HepG2 (cell line): ENCODE data around the gene FAIM2. TPM values are rescaled to one million over a fixed set of nuclear protein-coding genes. Genes with fewer than 3 reads are reported as not detected.

Experiments used
- ATAC-seq: fragments of 200-7000 bp; cut with Tn5 transposase; 3 replicates; pipeline ENCODE4 v1.9.1; 2020; ENCODE audit warnings: mild to moderate bottlenecking, moderate library complexity
- BruUV-seq: library from RNA; stranded (reverse); fragments of 400-500 nt; replicated peaks from 2 replicates; lab custom pipeline; 2021; lab: Mats Ljungman, UMichigan
- CTCF ChIA-PET: fragments of 300-600 bp; formaldehyde crosslinking; extraction: SDS; loops from one replicate; lab custom pipeline; 2021; ENCODE audit warnings: low total read pairs, inconsistent platforms, low intra/inter-chr PET ratio; lab: Yijun Ruan, JAX
- POLR2A ChIA-PET: fragments of 350-600 bp; sonication (Branson Sonifier 250); formaldehyde crosslinking; loops from one replicate; lab custom pipeline; 2020; ENCODE audit warnings: antibody characterized with exemption, inconsistent platforms; lab: Yijun Ruan, JAX
- DNase-seq: peaks from one replicate; pipeline ENCODE4 v3.0.0-alpha.2; 2015; ENCODE audit warnings: low spot score
- FAIRE-seq: peaks from 3 replicates; lab custom pipeline; 2011; peaks lifted over from hg19 to GRCh38; lab: Jason Lieb, UNC
- H2AFZ ChIP-seq: one replicate; pipeline ENCODE4 v1.6.1; 2011; ENCODE audit warnings: low read length, inconsistent platforms
- H3K27ac ChIP-seq: fragments of 300-600 bp; 3 replicates; pipeline ENCODE4 v1.8.0; 2011; ENCODE audit warnings: mixed run types, mild to moderate bottlenecking, mixed read lengths, low read length, inconsistent platforms; ENCODE audit not compliant: insufficient read depth; ENCODE audit errors: extremely low read length
- H3K27me3 ChIP-seq, 2 experiments: fragments of 200-600 bp in 1 of 2; 2 replicates in 1 of 2; 3 replicates in 1 of 2; pipeline versions ENCODE4 v1.6.0 to v1.8.0; 2011; ENCODE audit warnings: low read length in 2 of 2, mild to moderate bottlenecking in 2 of 2, moderate library complexity in 2 of 2, inconsistent platforms in 1 of 2; ENCODE audit not compliant: insufficient read depth in 2 of 2, control insufficient read depth in 1 of 2
- H3K36me3 ChIP-seq, 2 experiments: fragments of 200-600 bp in 1 of 2; replicated peaks in 1 of 2; 2 replicates in 1 of 2; 3 replicates in 1 of 2; pipeline versions ENCODE4 v1.5.1 to v1.8.0; 2011; ENCODE audit warnings: low read length in 2 of 2, inconsistent platforms in 1 of 2; ENCODE audit not compliant: insufficient read depth in 2 of 2, control insufficient read depth in 1 of 2
- H3K4me1 ChIP-seq: 2 replicates; pipeline ENCODE4 v1.5.1; 2012; ENCODE audit warnings: low read length, inconsistent platforms; ENCODE audit not compliant: insufficient read depth
- H3K4me2 ChIP-seq: 2 replicates; pipeline ENCODE4 v1.6.0; 2011; ENCODE audit warnings: low read depth, low read length, inconsistent platforms
- H3K4me3 ChIP-seq, 3 experiments: fragments of 200-600 bp in 1 of 3; sonication (generic), shearing (Covaris generic) in 1 of 3; replicated peaks in 1 of 3; 2 replicates each; pipeline ENCODE4 v1.5.1; 2011 to 2016; ENCODE audit warnings: low read length in 3 of 3, inconsistent platforms in 2 of 3, low read depth in 2 of 3, mild to moderate bottlenecking in 2 of 3, control low read depth in 1 of 3, mixed read lengths in 1 of 3; ENCODE audit not compliant: insufficient read depth in 1 of 3
- H3K79me2 ChIP-seq: one replicate; pipeline ENCODE4 v1.6.1; 2011; ENCODE audit warnings: low read length, inconsistent platforms; ENCODE audit not compliant: insufficient read depth
- H3K9ac ChIP-seq: 2 replicates; pipeline ENCODE4 v1.6.0; 2011; ENCODE audit warnings: mild to moderate bottlenecking, low read depth, low read length, inconsistent platforms; ENCODE audit not compliant: insufficient read depth
- H3K9me3 ChIP-seq: 2 replicates; pipeline ENCODE4 v1.5.1; 2012; ENCODE audit warnings: mild to moderate bottlenecking, low read length
- H4K20me1 ChIP-seq: 2 replicates; pipeline ENCODE4 v1.6.0; 2011; ENCODE audit warnings: inconsistent platforms, mild to moderate bottlenecking, low read length, moderate library complexity; ENCODE audit not compliant: insufficient read depth
- HNRNPLL ChIP-seq: fragments of 200-400 bp; formaldehyde crosslinking; IDR thresholded peaks from 2 replicates; pipeline ENCODE4 v1.6.1; 2017; ENCODE audit warnings: mild to moderate bottlenecking, low read depth, low read length; ENCODE audit not compliant: poor library complexity, severe bottlenecking
- MAFG ChIP-seq: sonication (generic); formaldehyde crosslinking; IDR thresholded peaks from 2 replicates; pipeline ENCODE4 v1.5.1; 2020; ENCODE audit warnings: mild to moderate bottlenecking, missing genetic modification reagents
- NKX3-1 ChIP-seq: sonication (generic); formaldehyde crosslinking; IDR thresholded peaks from 2 replicates; pipeline ENCODE4 v1.5.0; 2020; ENCODE audit warnings: missing genetic modification reagents
- POLR2G ChIP-seq: fragments of 200-400 bp; formaldehyde crosslinking; IDR thresholded peaks from 2 replicates; pipeline ENCODE4 v1.6.1; 2018; ENCODE audit warnings: mild to moderate bottlenecking, low read depth, low read length, moderate library complexity
- SALL1 ChIP-seq: sonication (generic); formaldehyde crosslinking; IDR thresholded peaks from 2 replicates; pipeline ENCODE4 v1.8.0; 2022; ENCODE audit warnings: mild to moderate bottlenecking, missing genetic modification reagents
- ZGPAT ChIP-seq: IDR thresholded peaks from 2 replicates; pipeline ENCODE4 v1.6.1; 2016; ENCODE audit warnings: mild to moderate bottlenecking
- ZMYM3 ChIP-seq: sonication (generic); formaldehyde crosslinking; IDR thresholded peaks from 2 replicates; pipeline ENCODE4 v1.5.1; 2020; ENCODE audit warnings: mild to moderate bottlenecking, missing genetic modification reagents
- ZNF780A ChIP-seq: sonication (generic); formaldehyde crosslinking; IDR thresholded peaks from 2 replicates; pipeline ENCODE4 v1.8.0; 2022; ENCODE audit warnings: mild to moderate bottlenecking, missing genetic modification reagents, moderate library complexity
- WGBS: methylation state at CpG from one replicate; pipeline ENCODE4 v1.1.6; 2017; ENCODE audit warnings: low lambda C conversion rate; 5-methylcytosine and 5-hydroxymethylcytosine counted together
- in situ Hi-C: cut with HindIII; loops from 2 replicates; pipeline ENCODE4 v1.10.0; 2017; ENCODE audit warnings: low pct_unique_long_range_greater_than_20kb; ENCODE audit not compliant: extremely low pct_ligation_motif_present
- intact Hi-C: fragments of 100-400 bp; cut with micrococcal nuclease; formaldehyde crosslinking; loops from one replicate; pipeline ENCODE4 v1.10.0; 2022; ENCODE audit not compliant: unreplicated experiment
- polyA plus RNA-seq, 8 experiments: library from polyadenylated mRNA; depleted of rRNA in 3 of 8; stranded (reverse) in 7 of 8; unstranded in 1 of 8; fragments of >200 nt; fragmentation: Illumina TruSeq in 4 of 8; extraction: Trizol in 4 of 8; gene quantifications; 2 replicates each; pipeline versions ENCODE4 v1.2.1 to v1.2.3, GENCODE V29; 2011 to 2016; ENCODE audit warnings: low read depth in 4 of 8, missing spikeins in 1 of 8, mixed read lengths in 1 of 8; ENCODE audit not compliant: insufficient read depth in 1 of 8
- total RNA-seq, 5 experiments: library from RNA; depleted of rRNA; stranded (reverse); fragments of >200 nt; fragmentation: Illumina TruSeq; extraction: Trizol; gene quantifications; 2 replicates each; pipeline ENCODE4 v1.2.3, GENCODE V29; 2016; ENCODE audit warnings: low read depth in 1 of 5
- TF ChIP-seq, protein P1 (sequence below): IDR thresholded peaks from 2 replicates; pipeline ENCODE4 v1.6.1; 2018; ENCODE audit warnings: missing genetic modification reagents, mild to moderate bottlenecking, missing compliant biosample characterization

The FAIM2 gene
- total and polyA plus RNA-seq, 2 of the 13 experiments (the other 11 are each of a cell fraction or from before 2014, with no cell fraction given) = not detected

- intact Hi-C loops = no loop called here
- Histone ChIP-seq H3K4me3 (no peak overlapping the region), H3K9ac (no peak overlapping the region), H3K4me1 (no peaks in the 10 kb centered on the region), H3K4me2 (no peak overlapping the region), H3K36me3 (no peaks in the 10 kb centered on the region), H3K27me3 (peaks cover 5 to 38% of the 10 kb centered on the region in 2 experiments; a peak in 4 of 5 replicates), H3K27ac (no peak overlapping the region), H4K20me1 (no peaks in the 10 kb centered on the region), H2AFZ (no peak overlapping the region), H3K9me3 (no peaks in the 10 kb centered on the region), H3K79me2 (no peaks in the 10 kb centered on the region)
- CTCF ChIA-PET = no interaction called here
- POLR2A ChIA-PET = no interaction called here
- FAIRE-seq (no peak), DNase-seq (no peak), ATAC-seq (no peak)
- TF ChIP-seq POLR2G (no peak), HNRNPLL (no peak), SALL1 (CRISPR knock-in tag) (no peak), ZNF780A (CRISPR knock-in tag) (no peak), NKX3-1 (CRISPR knock-in tag) (no peak), ZMYM3 (CRISPR knock-in tag) (no peak), MAFG (CRISPR knock-in tag) (no peak), ZGPAT (CRISPR knock-in tag) (no peak)
- TF ChIP-seq, protein P1, sequence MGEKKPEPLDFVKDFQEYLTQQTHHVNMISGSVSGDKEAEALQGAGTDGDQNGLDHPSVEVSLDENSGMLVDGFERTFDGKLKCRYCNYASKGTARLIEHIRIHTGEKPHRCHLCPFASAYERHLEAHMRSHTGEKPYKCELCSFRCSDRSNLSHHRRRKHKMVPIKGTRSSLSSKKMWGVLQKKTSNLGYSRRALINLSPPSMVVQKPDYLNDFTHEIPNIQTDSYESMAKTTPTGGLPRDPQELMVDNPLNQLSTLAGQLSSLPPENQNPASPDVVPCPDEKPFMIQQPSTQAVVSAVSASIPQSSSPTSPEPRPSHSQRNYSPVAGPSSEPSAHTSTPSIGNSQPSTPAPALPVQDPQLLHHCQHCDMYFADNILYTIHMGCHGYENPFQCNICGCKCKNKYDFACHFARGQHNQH (CRISPR knock-in tag) = no peak
- 38% methylated on average over 7 of the region's 7 CpGs for WGBS
- BruUV-seq = no TSS peak
- in situ Hi-C loops = no loop called here
Observed at GRCh38 chr12:49899921-49900320, 3.8 kb downstream of the FAIM2 start.
